Activated CD8-positive, alpha-beta memory T cell treated with anti-CD3 and anti-CD28 coated beads, Interleukin-2, amount 50 U/mL, for 1 hour (primary cell): ENCODE data around the gene ALOX12B.
"Not testable (repeated sequence)": the region's sequence is repeated elsewhere in the genome, so short reads cannot be mapped to it uniquely, and the experiment has no call there.

Source experiments
- DNase-seq: peaks from one replicate; pipeline ENCODE4 v3.0.0-alpha.2; 2020; ENCODE audit errors: extremely low read depth

Gene ALOX12B

DNA sequence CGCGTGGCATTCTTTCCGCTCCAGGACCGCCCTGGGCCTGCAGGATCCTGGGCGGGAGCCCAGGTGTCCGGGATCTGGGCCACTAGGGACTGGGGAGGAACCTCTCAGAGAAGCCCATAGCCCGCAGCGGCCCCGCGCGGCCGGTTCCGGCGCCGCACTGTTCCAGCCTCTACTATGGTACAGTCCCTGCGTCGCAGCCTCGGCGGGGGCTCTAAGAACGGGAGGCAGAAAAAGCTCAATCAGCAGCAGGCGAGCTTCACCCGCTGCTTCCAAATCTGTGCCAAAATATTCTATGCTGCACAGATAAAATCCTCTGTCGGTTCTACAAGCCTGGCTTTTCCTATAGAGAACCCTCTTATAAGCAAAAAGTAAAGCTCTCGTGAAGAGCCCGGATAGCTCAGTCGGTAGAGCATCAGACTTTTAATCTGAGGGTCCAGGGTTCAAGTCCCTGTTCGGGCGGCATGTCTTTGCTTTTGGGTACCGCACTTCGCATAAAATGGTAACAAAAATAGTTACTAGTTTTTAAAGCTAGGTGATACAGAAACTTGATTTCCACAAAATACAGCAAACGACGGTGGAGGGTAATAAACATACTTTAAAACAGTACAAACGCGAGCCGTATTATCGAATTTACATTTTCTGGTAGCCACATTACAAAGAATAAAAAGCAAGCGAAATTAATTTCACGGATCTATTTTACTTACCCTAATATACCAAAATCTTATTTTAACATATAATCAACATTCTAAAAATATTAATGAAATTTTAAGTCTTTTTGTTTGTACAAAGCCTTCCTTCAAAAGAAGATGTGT is 31.5 kb upstream of the ALOX12B start:
- DNase-seq: peak; percentile 62

DNA sequence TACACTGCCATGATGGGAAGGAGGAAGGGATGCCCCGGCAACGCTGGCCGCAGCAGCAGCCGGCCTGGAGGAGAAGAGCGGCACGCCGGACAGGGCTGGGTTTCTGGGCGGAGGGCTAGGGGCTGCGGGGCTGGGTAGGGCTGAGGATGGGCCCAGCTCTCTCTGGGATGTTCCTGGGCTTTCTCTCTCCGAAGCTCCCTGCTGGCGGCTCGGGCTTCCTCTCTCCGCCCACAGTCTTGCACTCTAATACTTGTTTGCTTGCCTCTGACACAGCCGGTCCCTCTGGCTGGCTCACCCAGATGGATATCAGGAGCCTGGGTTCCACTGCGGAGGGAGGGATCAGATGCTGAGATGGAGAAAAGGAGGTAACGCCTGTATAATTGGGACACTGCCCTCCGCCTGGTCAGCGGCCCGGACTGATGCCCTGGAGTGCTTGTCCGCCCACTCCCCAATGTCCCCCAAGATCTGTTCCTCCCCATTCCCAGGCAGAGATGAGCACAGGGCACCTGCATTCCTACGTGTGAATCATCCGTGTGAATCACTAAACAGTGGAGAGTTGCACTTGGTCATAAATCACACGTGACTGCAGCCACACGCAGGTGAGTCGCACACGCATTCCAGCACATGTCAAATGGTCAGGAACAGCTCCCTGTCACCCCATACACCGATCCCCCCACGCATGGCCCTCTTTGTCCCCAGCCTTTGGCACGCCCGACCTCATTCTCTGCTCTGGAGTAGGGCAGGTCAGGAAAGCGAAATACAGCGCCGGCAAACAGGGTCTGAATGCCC is 30.7 kb upstream of the ALOX12B start, which contains the start of gene ALOXE3:
Gene ALOXE3, minus strand, starts transcription at position 535 of the 789 bp plus-strand sequence. Its CDS starts 524 bp downstream, at position 11.
- DNase-seq: no peak

DNA sequence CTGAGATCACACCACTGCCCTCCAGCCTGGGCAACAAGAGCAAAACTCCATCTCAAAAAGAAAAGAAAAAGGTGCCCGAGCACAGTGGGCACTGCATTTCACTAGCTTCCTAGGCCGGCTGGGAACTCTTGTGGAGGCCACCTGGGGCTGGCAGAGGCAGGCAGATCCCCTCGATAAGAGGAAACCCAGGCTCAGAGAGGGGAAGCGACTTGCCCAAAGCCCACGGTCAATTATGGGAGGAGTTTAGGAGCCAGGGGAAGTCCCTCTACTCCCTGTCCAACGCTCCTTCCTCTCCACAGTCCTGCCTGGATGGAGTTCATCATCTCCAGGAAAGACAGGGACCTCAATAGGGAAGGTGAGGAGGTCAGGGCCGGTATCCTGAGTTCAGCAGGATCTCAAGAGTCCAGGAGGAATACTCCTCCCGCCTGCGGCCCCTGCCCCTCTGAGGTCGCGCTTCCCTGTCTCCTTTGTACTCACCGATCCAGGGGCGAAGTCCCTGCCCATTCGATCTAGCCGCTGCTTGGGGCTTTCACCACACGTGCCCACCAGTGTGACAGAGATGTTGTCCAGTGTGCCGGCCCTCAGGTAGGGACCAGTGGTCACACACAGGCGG is 30.0 kb upstream of the ALOX12B start:
- no peak for DNase-seq

DNA sequence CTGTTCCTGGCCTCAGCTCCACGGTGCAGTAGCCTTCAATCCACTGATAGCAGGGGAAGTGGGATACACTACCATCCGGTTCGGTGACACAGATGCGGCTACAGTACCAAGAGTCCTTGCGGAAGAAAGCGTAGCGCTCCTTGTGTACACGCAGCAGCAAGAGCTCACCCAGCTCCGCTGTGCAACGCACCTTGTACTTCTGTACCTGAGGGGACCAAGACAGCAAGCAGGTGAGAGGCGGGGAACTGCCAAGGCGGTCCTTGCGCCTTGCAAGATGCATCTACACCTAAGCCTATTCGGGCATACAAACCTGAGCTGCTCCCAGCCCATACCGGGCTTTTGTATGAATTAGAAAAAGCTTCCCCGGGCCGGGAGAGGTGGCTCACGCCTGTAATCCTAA is 29.3 kb upstream of the ALOX12B start:
- no peak for DNase-seq

DNA sequence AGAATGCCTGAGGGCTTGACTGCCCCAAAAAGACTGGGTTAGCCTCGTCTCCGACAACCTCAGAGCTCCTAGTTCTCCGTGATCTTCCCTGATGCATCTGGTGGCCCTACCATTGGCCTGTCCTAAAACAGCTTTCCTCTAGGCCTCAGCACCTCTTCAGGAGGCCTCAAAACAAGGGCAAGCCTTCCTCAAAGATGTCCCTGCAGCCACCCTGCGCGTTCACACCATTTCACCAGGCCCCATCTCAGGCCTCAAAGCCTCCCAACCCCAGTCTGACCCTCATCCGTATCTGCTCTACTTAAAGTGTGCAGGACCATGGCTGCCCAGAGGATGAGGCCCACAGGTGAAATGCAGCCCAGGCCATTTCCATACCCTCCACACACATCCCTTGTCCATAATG is 23.4 kb upstream of the ALOX12B start:
- no peak for DNase-seq

DNA sequence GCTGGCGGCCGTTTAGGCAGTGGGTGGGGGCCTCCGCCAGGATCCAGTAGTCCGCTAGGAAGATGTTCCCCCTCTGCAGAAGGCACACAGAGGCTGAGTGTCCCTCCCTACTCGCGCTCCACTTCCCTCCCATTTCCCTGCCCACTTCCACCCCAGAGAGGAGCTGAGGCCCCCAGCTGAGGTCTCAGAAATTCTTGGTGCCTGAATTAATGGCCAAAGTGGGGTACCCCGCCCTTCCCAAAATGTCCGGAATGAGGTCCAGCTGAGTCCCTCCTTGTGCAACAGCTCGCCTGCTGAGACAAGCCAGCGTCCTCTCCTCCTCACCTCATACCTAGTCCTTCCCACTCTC is 22.9 kb upstream of the ALOX12B start:
- no peak for DNase-seq

DNA sequence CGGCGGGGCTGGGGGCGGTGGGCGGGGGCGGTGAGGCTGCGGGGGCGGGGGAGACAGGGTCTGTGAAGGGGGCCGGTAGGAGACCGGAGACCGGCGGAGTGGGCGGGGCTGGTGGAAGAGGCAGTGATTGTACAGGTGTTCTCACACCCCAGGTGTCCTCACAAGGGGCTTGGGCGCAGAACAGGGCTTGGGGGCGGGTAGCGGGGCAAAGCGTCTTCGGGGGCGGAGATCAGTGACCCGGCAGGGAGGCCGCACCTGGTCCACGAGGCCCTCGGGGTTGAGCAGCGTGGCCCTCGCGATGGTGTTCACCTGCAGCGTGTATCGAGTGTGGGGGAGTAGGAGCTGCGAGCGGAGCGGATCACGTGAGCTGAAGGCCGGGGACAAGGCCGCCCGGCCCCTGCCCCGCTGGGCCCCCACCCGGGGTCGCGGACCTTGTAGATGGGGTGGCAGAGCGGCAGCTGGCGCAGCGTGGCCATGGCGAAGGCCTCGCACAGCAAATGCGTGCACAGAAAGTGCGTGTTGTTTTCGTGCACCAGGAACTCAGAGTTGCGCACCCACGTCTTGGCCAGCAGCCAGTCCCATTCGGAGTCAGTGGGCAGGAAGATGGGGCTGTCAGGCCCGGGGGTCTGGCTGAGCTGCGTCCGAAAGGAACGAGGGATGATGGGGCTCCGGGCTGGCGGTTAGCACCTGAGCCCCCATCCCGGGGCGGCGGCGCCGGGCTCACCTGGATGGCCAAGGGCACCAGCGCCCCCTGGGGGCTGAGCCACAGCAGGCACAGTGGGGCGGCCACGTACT is 22.3 kb upstream of the ALOX12B start:
- DNase-seq: no peak

DNA sequence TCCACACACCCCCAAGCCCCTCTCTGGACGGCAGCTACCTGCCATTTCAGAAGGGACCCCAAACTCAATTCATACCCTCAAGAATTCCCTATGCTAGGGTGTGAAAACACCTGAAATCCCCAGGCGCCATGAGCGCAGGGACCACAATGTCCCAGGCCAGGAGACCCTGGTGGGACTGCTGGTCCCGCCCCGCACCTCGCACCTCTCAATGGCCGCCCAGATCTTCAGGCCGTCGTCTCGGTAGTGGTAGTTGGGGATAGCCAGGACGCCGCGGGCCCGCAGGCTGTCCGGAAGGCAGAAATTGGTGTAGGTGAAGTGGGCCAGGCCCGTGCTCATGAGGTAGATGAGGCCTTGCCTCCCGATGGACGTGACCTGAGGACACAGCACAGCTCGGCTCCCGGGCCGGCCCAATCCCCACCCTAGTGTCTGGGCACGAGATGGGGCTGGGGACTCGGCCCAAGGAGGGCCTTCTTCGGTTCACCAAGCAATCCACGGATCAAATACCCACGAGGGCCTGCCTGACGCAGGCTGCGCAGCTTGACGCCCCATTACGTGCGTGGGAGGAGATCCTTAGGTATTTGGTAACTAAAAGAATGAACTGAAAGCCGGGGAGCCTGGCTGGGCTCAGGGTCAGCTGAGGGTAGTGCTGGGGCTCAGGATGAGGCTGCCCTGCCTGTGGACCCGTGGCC is 21.6 kb upstream of the ALOX12B start:
- DNase-seq: no peak

DNA sequence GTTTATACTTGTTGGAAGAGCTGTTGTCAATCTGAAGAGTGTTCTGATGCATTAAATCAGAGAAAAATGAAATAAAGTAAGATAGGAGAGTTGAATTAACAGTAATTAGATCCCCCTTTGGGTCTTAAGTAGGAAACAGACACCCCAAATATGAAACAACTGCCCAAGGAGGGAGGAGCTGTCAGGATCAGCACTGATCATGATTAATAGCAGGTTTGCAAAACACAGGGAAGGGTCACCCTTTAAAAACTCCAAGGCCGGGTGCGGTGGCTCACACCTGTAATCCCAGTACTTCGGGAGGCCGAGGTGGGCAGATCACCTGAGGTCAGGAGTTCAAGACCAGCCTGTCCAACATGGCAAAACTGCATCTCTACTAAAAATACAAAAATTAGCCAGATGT is 19.5 kb upstream of the ALOX12B start:
- not testable (repeated sequence) for DNase-seq

DNA sequence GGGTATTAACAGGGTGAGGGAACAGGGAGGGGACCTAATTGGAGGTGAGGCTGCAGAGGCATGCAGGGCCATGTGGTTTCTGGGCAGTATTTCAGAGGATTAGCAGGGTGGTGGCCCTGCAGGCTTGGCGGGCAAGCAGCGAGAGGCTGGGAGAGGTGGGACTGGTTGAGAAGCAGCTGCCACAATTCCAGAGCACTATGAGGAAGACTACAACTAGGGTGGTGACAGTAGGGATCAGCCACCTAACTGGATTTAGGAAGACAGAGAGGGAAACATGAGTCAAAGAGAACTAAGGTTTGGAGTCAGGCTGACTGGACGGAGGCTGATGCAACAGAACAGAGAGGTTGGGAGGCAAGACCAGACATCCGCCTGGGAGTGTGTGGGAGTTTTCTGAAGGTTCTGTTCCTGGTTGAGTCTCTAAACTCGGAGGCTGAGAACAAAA is 18.5 kb upstream of the ALOX12B start:
- DNase-seq: no peak

DNA sequence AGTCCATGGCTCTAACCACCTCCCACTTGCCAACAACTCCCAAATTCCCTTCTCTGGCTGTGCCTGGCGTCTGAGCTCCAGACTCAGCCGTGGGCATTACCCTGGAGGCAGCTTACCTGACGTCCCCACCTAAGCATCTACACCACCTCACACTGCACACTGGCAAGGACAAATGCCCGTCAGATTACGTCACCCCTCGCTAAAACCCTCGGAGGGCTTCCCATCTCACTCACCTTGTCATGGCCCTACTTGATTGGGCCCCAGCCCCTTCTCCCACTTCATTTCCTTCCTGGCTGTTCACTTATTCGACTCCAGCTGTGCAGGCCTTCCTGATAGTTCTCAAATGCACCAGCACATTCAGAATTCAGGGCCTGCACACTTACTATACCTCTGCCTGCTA is 17.4 kb upstream of the ALOX12B start:
- DNase-seq: no peak

DNA sequence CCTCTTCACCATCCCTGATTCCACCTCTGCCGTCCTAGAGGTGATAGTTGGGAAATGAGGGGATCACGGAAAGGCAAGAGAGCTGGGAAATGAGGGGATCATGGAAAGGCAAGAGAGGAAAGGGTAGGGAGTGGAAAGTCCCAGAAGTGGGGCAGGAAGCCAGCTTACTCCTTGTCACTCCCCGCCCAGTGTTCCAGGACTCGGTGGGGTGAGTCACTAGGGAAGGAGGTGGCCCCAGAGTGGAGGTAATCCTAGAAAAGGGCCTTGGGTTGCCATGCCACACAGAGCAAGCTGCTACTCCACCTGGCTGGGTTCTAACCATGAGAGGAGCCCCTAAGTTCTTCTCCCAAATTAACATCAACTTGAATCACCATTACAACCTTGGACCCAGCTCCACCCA is 16.0 kb upstream of the ALOX12B start:
- no peak for DNase-seq

DNA sequence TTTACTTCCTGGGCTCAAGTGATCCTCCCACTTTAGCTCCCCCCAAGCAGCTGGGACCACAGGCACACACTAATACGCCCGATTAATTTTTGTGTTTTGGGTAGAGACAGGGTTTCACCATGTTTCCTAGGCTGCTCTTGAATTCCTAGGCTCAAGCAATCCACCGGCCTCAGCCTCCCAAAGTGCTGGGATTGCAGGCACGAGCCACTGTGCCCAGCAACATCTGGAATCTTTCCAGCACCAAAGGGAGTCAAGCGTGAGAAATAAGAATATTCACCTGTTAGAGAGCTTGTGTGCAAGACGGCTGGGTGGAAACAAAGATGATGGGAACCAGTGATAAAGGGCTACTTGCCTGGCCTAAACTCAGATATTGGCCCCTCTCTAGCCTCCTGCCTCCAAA is 14.2 kb upstream of the ALOX12B start:
- DNase-seq: no peak

DNA sequence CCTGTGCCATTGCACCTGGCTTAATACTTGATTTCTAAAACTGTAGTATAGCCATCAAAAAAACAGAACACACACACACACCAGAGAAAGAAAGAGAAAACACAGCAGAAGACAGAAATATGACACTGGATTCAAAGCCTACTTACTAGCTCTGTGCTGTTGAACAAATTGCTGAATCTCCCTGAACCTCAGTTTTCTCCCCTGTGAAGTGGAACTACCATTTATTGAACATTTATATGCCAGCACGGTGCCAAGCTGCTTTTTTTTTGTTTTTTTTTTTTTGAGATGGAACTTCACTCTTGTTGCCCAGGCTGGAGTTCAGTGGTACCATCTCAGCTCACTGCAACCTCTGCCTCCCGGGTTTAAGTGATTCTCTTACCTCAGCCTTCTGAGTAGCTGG is 13.2 kb upstream of the ALOX12B start:
- no peak for DNase-seq

DNA sequence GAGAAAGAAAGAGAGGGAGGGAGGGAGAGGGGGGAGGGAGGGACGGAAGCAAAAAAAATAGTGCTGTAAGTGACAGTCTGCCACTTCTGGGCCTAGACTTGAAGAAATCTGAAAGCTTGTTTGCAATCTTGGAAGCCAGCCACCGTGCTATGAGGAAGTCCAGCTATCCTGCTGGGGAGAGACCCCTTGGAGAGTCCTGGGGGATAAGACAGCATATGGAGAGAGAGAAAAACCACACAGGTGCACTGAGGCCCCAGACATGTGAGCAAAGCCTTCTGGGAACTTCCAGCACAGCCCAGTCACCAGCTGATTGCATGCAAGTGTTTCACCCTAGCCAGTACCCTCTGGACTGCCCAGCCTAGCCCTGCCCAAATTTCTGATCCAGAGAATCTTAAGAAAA is 12.6 kb upstream of the ALOX12B start:
- DNase-seq: no peak

DNA sequence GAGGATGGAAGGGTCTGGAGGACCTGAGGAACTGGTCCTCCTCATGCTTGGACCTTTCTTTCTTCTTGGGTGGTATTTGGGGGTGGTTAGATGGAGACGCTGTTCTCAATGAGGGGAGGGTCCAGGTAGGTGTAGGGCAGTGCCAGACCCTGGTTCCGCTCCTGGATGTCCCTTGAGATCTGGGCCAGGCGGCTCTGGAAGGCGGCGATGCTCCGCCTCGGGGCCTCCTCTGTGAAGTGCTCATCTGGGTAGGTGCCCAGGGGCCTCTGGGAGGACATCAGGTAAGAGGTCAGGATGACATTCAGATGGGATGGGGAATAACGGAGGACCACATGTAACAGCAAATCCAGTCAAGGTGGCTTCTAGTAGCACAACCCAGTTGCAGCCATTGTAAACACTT is 9.0 kb upstream of the ALOX12B start:
- no peak for DNase-seq

DNA sequence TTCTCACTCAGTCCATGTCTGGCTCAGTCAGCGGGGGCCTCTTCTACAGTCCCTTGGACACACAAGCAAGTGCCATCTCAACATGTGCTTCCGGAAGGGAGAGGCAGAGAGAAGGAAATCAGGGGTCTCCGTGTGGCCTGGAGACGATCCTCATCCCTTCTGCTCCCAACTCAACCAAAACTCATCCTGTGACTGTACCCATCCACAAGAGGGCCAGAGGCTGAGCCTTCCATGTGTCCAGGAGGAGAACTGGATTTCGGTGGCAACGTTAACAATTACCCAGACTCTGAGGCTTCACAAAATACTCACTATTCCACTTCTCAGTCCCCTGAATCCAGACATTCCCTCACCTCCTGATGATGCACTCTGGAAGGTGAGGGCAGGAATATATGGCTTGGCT is 7.8 kb upstream of the ALOX12B start:
- no peak for DNase-seq

DNA sequence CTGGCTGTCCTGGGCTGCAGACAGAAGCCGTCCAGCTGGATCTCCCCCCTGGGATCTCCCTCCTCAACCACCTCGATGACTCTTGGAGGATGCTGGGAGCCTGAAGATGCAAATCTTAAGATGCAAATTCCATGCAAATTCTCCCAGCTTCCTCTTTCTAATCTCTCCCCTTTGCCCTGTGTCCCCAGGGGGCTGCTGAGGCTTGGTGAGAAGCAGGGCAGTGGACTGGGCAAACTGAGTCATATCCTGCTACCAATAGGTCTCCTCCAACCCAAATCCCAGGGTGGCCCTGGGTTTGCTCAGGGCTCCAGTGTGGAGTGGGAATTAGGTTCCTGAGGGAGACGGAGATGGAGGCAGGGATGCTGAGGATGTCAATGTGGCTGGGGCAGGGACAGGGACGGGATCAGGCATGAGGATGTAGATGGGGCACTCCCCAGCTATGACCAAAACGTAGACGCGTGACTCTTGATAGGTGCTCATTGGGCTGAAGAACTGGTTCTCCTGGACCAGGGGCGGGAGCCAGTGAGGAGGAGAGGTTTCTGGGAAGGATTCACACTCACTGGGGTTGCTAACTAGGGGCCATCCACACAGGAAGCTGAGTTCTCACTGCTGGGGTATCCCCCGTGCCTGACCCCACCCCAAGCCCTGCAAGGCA is 3.6 kb upstream of the ALOX12B start:
- no peak for DNase-seq

DNA sequence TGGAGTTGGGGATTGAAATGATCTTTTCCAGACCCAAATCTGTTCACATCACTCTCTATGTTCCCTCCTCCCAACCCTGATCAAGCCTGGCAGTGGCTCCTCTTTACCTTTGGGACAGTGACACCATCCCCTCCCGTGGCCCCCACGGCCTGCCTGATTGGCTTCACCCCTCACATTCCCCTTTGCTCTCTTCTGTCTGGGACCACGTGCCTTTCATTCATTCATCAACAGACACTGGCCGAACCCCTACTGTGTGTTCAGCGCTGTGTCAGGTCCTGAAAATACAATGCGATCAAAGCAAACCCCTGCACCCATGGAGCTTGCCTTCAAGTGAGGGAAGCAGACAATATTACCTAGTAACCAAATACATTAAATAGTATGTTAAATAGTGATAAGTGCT is 2.2 kb upstream of the ALOX12B start:
- no peak for DNase-seq

DNA sequence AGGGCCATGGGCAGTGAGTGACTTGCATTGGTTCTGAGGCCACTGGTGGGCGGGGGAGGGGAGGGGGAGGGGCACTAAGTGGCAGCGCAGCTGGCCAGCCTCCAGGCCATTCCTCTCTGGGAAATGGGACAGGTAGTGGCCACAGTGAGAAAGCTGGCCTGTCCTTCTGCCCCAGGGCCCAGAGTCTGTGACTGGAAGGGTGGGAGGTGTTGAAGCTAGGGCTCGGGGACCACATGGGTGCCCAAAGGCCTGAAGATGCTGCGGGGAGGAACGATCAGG is 375 bp upstream of the ALOX12B start:
- no peak for DNase-seq

DNA sequence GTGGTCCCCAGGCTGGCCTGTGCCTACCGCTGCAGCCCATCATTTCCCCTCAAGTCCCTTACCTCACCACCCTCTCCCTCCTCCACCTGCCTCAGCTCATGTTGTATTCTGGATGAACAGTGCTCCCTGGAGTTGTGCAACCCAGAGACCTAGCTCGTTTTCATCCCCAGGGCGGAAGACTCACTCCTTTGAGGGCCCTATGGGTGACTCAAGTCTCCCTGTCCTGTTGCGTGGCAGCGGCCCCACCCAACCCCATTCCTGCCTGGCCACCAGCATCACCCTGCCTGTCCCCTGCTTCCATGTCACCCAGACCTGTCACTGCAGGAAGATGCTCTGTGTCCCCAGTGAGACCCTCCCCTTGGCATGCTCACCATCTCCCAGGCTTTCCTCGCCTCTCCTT is 3.3 kb downstream of the ALOX12B start:
- DNase-seq: no peak
